ENCODE measurements around the gene CACNA2D3.

Gene CACNA2D3

DNA sequence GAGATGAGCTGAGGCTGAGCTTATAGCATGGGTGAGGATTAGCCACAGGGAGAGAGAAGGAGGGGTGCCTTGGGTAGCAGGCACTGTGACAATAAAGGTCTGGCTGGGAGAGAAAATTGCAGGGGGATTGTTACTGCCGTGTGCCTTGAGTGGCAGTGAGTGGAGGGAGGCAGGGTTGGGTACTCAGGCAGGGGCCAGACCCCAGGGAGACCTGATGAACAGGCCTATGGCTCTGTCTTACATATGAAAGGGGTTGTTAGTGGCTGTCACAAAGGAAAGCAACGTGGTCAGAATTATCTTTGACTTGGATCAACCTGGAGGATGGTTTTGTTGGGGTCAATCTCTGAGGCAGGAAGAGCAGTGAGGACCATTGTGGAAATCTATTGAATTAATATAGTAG, 721.0 kb downstream of the CACNA2D3 start:
- Histone ChIP-seq H3F3A (ENCODE audit: insufficient read depth) (no peaks in the 10 kb centered on the region), H3K4me2 (ENCODE audit: low read depth, low read length, poor library complexity, severe bottlenecking) (no peak overlapping the region), H3K9me2 (replicated peaks; ENCODE audit: insufficient read depth, low read length) (no peaks in the 10 kb centered on the region), H3K79me2 (ENCODE audit: insufficient read depth, low read length) (no peaks in the 10 kb centered on the region), H3K36me3 (ENCODE audit: low read length) (no peaks in the 10 kb centered on the region), H3K27ac (ENCODE audit: low read depth, low read length) (no peak overlapping the region), H4K20me1 (ENCODE audit: low read depth, low read length) (no peaks in the 10 kb centered on the region), H3K9ac (ENCODE audit: low read length) (no peak overlapping the region), H2AFZ (ENCODE audit: low read depth, low read length, severe bottlenecking) (no peak overlapping the region), H3K27me3 (ENCODE audit: low read length) (peaks cover 3% of the 10 kb centered on the region), H3K9me3 (ENCODE audit: insufficient read depth, low read length) (no peaks in the 10 kb centered on the region), H3K4me3 (ENCODE audit: insufficient read depth, low read length, poor library complexity, severe bottlenecking) (no peak overlapping the region)
- no peak for TF ChIP-seq EZH2phosphoT487 (conservative IDR thresholded peaks at IDR 0.05; ENCODE audit: low read length)

DNA sequence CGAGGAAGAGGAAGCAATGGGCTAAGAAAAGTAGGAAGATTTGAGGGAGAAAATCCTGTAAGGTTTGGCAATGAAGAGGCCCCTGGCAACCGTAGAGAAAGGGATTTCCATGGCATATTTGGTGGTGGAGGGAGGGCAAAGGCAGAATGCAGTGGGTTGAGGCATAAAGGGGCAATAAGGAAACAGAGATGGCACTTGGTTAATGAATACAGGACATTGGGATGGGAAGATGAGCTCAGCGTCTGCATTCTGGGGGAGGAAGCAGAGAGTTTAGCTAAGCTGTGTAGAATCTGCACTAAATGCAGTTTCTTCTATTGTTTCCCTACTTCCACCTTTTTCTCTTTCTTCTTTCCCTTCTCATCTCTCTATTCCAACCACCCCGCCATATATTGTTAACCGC, 721.9 kb downstream of the CACNA2D3 start:
- Histone ChIP-seq H3K79me2 (ENCODE audit: insufficient read depth, low read length) (no peaks in the 10 kb centered on the region), H3K9ac (ENCODE audit: low read length) (no peak overlapping the region), H2AFZ (ENCODE audit: low read depth, low read length, severe bottlenecking) (no peak overlapping the region), H3F3A (ENCODE audit: insufficient read depth) (no peaks in the 10 kb centered on the region), H3K36me3 (ENCODE audit: low read length) (no peaks in the 10 kb centered on the region), H3K4me2 (ENCODE audit: low read depth, low read length, poor library complexity, severe bottlenecking) (no peak overlapping the region), H3K4me3 (ENCODE audit: insufficient read depth, low read length, poor library complexity, severe bottlenecking) (no peak overlapping the region), H3K9me3 (ENCODE audit: insufficient read depth, low read length) (no peaks in the 10 kb centered on the region), H3K9me2 (replicated peaks; ENCODE audit: insufficient read depth, low read length) (no peaks in the 10 kb centered on the region), H4K20me1 (ENCODE audit: low read depth, low read length) (no peaks in the 10 kb centered on the region), H3K27me3 (ENCODE audit: low read length) (peaks cover 3% of the 10 kb centered on the region), H3K27ac (ENCODE audit: low read depth, low read length) (no peak overlapping the region)
- no peak for TF ChIP-seq EZH2phosphoT487 (conservative IDR thresholded peaks at IDR 0.05; ENCODE audit: low read length)
- TF ChIP-seq, protein P1, sequence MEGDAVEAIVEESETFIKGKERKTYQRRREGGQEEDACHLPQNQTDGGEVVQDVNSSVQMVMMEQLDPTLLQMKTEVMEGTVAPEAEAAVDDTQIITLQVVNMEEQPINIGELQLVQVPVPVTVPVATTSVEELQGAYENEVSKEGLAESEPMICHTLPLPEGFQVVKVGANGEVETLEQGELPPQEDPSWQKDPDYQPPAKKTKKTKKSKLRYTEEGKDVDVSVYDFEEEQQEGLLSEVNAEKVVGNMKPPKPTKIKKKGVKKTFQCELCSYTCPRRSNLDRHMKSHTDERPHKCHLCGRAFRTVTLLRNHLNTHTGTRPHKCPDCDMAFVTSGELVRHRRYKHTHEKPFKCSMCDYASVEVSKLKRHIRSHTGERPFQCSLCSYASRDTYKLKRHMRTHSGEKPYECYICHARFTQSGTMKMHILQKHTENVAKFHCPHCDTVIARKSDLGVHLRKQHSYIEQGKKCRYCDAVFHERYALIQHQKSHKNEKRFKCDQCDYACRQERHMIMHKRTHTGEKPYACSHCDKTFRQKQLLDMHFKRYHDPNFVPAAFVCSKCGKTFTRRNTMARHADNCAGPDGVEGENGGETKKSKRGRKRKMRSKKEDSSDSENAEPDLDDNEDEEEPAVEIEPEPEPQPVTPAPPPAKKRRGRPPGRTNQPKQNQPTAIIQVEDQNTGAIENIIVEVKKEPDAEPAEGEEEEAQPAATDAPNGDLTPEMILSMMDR (IDR thresholded peaks at IDR 0.05; ENCODE audit: insufficient read depth, low read length, poor library complexity, severe bottlenecking): no peak

DNA sequence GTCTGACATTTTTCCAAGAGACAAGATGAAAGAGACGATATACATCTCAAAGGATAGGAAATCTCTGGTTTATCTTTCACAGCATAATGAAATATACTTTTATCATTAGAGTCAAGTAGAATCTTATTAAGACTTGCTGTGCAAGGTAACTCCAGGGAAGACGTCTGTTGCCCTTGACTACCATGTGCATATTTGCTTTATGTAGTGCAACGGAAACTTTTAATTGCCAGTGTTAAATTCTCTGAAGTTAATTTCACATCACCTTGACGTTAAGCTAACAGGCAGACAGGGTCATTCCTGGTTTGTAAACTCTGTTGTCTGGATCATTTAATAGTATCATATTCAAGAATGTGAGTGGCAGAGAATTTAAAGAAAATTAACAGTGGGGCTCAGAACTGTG, 722.7 kb downstream of the CACNA2D3 start:
- H2AFZ ChIP-seq (ENCODE audit: low read depth, low read length, severe bottlenecking): no peak overlapping the region
- TF ChIP-seq, protein P1 (IDR thresholded peaks at IDR 0.05; ENCODE audit: insufficient read depth, low read length, poor library complexity, severe bottlenecking): no peak
- no peaks in the 10 kb centered on the region for H4K20me1 ChIP-seq (ENCODE audit: low read depth, low read length)
- no peaks in the 10 kb centered on the region for H3K79me2 ChIP-seq (ENCODE audit: insufficient read depth, low read length)
- no peaks in the 10 kb centered on the region for H3F3A ChIP-seq (ENCODE audit: insufficient read depth)
- H3K9me3 ChIP-seq (ENCODE audit: insufficient read depth, low read length): no peaks in the 10 kb centered on the region
- H3K27me3 ChIP-seq (ENCODE audit: low read length): peaks cover 3% of the 10 kb centered on the region
- H3K9me2 ChIP-seq (replicated peaks; ENCODE audit: insufficient read depth, low read length): no peaks in the 10 kb centered on the region
- H3K4me2 ChIP-seq (ENCODE audit: low read depth, low read length, poor library complexity, severe bottlenecking): no peak overlapping the region
- H3K4me3 ChIP-seq (ENCODE audit: insufficient read depth, low read length, poor library complexity, severe bottlenecking): no peak overlapping the region
- H3K27ac ChIP-seq (ENCODE audit: low read depth, low read length): no peak overlapping the region
- H3K9ac ChIP-seq (ENCODE audit: low read length): no peak overlapping the region
- no peaks in the 10 kb centered on the region for H3K36me3 ChIP-seq (ENCODE audit: low read length)

DNA sequence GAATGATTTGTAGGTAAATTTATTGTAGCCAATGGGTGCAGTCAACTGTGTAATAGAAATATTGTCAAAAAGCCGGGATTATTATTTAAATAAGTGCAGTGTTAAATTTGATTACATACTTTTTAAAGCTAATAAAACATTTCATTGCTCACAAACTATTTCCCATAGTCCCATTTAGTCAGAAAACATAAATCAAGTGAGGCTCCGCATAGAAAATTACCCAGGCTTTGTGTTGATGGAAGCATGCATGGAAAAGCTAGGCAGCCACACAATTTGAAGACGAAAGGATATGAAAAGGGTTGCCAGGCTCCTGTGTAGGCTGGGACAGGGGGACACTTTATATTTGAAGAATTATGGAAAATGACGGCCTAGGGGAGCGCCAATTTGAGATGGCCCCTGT, 723.2 kb downstream of the CACNA2D3 start:
- peaks cover 3% of the 10 kb centered on the region for H3K27me3 ChIP-seq (ENCODE audit: low read length)
- no peak overlapping the region for H3K4me2 ChIP-seq (ENCODE audit: low read depth, low read length, poor library complexity, severe bottlenecking)
- no peaks in the 10 kb centered on the region for H3K9me2 ChIP-seq (replicated peaks; ENCODE audit: insufficient read depth, low read length)
- no peak overlapping the region for H3K4me3 ChIP-seq (ENCODE audit: insufficient read depth, low read length, poor library complexity, severe bottlenecking)
- no peak overlapping the region for H3K27ac ChIP-seq (ENCODE audit: low read depth, low read length)
- H4K20me1 ChIP-seq (ENCODE audit: low read depth, low read length): no peaks in the 10 kb centered on the region
- no peaks in the 10 kb centered on the region for H3K9me3 ChIP-seq (ENCODE audit: insufficient read depth, low read length)
- H3K9ac ChIP-seq (ENCODE audit: low read length): no peak overlapping the region
- no peak for TF ChIP-seq EZH2phosphoT487 (conservative IDR thresholded peaks at IDR 0.05; ENCODE audit: low read length)
- TF ChIP-seq, protein P1 (IDR thresholded peaks at IDR 0.05; ENCODE audit: insufficient read depth, low read length, poor library complexity, severe bottlenecking): no peak
- no peaks in the 10 kb centered on the region for H3K36me3 ChIP-seq (ENCODE audit: low read length)
- no peaks in the 10 kb centered on the region for H3F3A ChIP-seq (ENCODE audit: insufficient read depth)
- no peaks in the 10 kb centered on the region for H3K79me2 ChIP-seq (ENCODE audit: insufficient read depth, low read length)
- H2AFZ ChIP-seq (ENCODE audit: low read depth, low read length, severe bottlenecking): no peak overlapping the region

Measured in SU-DHL-6 (cell line).